HG03469 (cell line): ENCODE results near the gene SEC14L5.
"Not testable (repeated sequence)": the region's sequence is repeated elsewhere in the genome, so short reads cannot be mapped to it uniquely, and the experiment has no call there.

Experiments
- ATAC-seq: cut with Tn5 transposase; IDR thresholded peaks from one replicate; pipeline ENCODE4 v1.9.1; 2021; ENCODE audit warnings: mild to moderate bottlenecking, moderate library complexity, moderate number of reproducible peaks; ENCODE audit not compliant: unreplicated experiment

SEC14L5 gene

GRCh38 chr16:4929619-4930018 lies 28.5 kb upstream of the SEC14L5 start:
- not testable (repeated sequence) for ATAC-seq

GRCh38 chr16:4931381-4931780 lies 26.7 kb upstream of the SEC14L5 start:
- ATAC-seq, result no peak

- ATAC-seq, result no peak
Measured at GRCh38 chr16:4933433-4933832, 24.7 kb upstream of the SEC14L5 start.

GRCh38 chr16:4933871-4934395 lies 24.2 kb upstream of the SEC14L5 start:
- ATAC-seq, result no peak

GRCh38 chr16:4934591-4934990 lies 23.5 kb upstream of the SEC14L5 start:
- no peak for ATAC-seq

- no peak for ATAC-seq
Measured at GRCh38 chr16:4935241-4935855, 22.8 kb upstream of the SEC14L5 start.

GRCh38 chr16:4936181-4936990 lies 21.7 kb upstream of the SEC14L5 start:
- ATAC-seq, result no peak

- ATAC-seq, result no peak
Measured at GRCh38 chr16:4936991-4937781, 20.9 kb upstream of the SEC14L5 start, which contains the start of gene PPL. Gene PPL (minus strand): TSS chr16:4937148. CDS start chr16:4937045, 103 bp downstream.

- no peak for ATAC-seq
Measured at GRCh38 chr16:4937782-4938682, 20.1 kb upstream of the SEC14L5 start.

- no peak for ATAC-seq
Measured at GRCh38 chr16:4938683-4939030, 19.5 kb upstream of the SEC14L5 start.

- ATAC-seq, result no peak
Measured at GRCh38 chr16:4940719-4941118, 17.4 kb upstream of the SEC14L5 start.

GRCh38 chr16:4942481-4942880 lies 15.6 kb upstream of the SEC14L5 start:
- ATAC-seq, result no peak

GRCh38 chr16:4944333-4945281 lies 13.5 kb upstream of the SEC14L5 start:
- no peak for ATAC-seq

- no peak for ATAC-seq
Measured at GRCh38 chr16:4945560-4946502, 12.3 kb upstream of the SEC14L5 start.

GRCh38 chr16:4946917-4947316 lies 11.2 kb upstream of the SEC14L5 start:
- ATAC-seq, result no peak

- no peak for ATAC-seq
Measured at GRCh38 chr16:4947722-4948503, 10.2 kb upstream of the SEC14L5 start.
